Hematopoietic multipotent progenitor cell treated with erythropoietin and hydrocortisone succinate and interleukin-3 and kit ligand, for 4 days (in vitro differentiated cells): Measurements from ENCODE around the gene BEX4.
"Not testable (repeated sequence)": the region's sequence is repeated elsewhere in the genome, so short reads cannot be mapped to it uniquely, and the experiment has no call there.

Source experiments
- DNase-seq: peaks from one replicate; pipeline ENCODE4 v3.0.0-alpha.2; 2015

Gene BEX4, protein sequence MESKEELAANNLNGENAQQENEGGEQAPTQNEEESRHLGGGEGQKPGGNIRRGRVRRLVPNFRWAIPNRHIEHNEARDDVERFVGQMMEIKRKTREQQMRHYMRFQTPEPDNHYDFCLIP

DNA sequence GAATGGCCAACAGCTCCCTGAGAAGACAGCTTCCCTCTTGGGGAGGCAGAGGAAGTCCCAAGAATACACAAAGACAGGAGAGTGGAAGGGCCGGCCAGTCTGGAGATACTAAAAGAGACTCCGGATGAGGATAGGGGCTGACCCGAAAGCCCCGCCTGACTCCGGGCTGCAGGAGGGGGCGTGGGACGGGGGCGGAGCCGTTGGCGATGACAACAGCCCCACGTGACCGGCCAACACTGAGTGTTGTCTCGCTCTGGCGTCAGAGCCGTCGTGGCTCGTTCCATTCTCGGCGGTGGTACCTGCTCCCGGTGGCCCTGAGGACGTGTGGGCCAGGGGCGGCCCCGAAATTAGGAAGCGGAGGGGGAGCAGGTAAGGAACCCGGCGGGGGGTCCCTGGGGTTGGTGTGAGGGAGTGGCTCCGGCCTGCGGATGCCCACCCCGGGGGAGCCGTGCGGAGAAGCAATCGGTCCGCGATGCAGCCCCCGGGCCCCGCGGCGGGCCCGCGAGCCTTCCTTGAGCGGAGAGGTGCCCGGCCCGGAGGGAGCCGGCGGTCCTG, at the start of gene BEX4:
BEX4 (plus strand) TSS at position 239 of the 555 bp plus-strand sequence. CDS start 1,046 bp downstream, outside the sequence.
- DNase-seq, result peak; percentile 92

DNA sequence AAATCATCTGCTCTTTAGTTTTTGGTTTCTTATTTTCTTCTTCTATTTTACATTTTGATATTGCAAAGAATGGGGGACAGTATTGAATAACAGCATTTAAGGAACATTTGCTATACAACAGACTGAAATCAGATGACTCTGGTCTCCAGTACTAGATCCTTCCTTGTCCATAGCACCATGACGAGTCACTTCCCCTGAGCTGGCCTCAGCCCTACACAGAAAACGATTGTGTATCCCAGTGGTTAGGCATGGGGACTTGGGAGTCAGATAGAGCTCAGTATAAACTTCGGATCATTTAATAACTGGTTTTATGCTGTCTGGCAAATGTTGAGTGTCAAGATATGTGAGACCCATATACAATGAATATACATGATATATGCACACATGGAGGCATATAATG, 44.7 kb upstream of the BEX4 start:
- DNase-seq, result no peak

DNA sequence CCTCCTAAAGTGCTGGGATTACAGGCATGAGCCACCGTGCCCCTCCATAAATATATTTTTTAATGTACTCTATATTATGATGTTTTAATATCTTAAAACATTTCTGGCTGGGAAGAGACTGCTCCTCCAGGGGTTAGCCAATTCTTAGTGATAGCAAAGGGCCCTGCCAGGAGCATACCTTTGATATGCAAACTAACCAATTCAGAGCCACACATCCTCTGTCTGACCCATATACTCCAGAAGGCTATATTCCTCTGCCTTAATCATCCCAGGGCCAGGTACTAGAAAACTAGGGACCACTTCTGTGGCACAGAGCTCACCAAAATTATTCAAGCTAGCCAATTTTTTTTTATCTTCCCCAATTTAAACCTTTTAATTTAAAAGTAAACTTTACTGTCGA, 43.6 kb upstream of the BEX4 start:
- DNase-seq, result no peak

DNA sequence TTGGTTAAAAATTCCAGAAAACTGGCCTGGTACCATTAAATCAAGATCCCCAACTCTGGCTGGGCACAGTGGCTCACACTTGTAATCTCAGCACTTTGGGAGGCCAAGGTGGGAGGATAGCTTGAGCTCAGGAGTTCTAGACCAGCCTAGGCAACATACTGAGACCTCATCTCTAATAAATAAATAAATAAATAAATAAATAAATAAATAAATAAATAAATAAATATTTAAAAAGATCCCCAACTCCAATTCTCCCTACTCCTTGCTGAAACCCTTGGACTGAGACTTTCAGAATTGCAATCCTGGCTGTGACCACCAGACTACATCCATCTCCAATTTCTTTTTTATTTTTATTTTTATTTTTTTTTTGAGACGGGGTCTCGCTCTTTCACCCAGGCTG, 39.7 kb upstream of the BEX4 start:
- DNase-seq, result not testable (repeated sequence)

DNA sequence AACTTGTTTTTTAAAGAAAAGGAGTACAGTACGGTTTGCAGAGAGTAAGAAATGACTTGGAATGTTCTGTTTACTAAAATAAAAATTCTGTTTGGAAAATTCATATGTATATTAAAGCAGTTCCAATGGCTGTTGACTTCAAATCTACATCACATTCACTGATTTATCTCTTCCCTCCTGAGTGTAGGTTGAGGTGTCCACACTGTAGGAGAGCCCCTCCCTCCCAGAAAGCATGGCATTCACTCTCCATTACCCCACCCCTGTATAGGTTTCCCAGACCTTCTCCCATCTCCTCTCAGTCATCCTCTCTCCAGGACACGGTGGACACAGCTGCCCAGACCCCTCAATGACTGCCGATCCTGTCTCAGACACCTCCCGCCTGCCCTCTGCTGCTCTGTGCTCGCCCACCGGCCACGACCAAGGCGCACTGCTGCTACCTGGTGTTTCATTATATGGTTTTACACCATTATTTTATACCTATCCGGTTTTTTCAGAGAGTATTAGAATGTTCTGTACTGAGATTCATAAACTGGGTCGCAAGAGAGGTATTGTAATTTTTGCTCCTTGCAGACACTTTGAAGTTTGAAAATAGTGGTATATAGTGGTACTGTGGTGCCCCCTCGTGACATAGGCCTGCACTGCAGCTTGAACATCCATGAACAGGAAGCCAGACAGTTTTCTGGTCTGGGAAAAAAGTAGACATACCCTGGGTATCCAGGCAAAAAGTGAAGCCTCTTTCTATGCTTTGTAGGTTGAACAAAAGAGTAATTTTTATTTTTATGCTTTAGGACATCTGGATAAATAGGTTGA, 38.8 kb upstream of the BEX4 start:
- DNase-seq, result peak; percentile 64

DNA sequence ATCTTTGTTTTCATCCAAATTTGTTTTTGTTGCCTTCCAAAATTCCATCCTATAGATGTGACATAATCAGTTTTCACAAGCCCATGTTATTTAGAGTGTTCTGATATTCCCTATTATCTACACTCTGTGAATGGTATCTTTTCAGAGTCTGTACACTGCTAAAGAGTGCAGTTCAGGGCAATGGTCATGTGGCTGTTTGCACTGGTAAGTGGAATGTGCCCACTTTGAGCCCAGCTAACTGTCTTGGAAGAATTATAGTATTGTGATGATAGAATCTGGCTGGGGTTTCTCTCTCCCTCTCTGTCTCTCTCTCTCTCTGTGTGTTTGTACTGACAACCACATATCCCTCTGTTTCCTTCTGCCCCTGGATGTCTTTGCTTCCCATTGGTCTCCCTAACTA, 37.4 kb upstream of the BEX4 start:
- no peak for DNase-seq

DNA sequence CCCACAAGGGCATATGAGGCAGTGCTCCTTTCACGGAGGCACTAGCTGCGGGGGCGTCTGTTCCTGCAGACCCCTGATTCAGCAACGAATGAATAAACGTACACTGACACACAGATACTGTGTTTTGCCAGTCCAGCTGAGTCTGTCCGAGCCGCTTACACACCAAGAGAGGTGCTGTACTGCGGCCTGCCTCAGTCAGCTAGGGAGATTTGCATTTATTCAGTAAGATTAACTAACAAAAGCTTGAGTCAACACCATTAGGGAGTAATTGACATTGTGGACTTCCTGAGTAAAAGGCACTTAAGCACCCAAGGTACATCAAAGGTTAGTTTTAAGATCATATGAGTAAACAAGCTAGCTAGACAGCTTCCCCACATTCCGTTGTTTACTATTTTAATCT, 31.0 kb upstream of the BEX4 start:
- DNase-seq, result no peak

DNA sequence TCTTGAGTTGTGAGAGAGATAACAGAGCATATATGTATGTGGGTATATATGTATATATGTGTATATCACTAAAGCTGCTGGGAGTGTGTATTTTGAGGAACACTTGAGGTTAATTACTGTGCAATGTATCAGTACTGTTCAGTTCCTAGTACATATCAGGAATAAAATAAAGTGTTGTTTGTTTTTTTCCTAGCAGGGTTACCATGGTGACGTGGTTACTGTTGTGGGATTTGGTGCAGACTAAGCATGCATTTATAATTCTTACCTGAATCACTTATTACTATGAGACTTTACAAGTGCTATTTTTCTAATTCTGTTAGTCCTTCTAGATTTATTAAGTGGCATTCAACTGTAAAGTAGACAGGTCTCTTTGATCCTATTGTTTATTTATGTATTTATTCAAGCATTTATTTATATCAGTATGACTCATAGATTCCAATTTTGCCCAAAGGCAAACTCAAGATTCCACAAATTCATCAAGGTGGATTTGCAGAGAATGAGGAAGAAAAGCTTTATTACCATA, 26.9 kb upstream of the BEX4 start:
- no peak for DNase-seq

DNA sequence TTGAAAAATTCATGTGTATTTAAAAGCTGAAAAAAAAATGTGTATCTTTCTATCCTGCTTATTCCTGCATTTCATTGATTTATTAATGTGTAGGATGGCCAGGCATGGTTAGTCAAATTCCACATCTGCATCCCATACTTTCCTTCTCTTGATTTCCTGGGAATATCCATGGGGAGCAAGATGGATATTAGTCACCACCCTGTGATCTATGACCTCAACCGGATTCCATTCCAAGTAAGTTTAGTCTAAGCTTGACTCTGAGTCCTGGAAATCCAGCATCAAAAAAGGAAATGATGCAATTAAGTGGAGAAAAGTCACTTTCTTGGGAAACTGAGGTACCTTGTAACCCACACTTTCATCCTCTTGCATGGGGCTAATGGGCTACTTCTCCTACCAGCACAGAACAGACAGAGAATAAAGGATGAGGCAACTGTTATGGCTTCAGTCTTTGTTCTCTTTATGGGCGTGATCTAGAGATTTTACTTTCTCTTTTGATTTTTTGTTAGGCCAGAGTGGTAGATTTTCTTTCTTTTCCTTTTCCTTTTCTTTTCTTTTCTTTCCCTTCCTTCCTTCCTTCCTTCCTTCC, 17.1 kb upstream of the BEX4 start:
- DNase-seq, result no peak

DNA sequence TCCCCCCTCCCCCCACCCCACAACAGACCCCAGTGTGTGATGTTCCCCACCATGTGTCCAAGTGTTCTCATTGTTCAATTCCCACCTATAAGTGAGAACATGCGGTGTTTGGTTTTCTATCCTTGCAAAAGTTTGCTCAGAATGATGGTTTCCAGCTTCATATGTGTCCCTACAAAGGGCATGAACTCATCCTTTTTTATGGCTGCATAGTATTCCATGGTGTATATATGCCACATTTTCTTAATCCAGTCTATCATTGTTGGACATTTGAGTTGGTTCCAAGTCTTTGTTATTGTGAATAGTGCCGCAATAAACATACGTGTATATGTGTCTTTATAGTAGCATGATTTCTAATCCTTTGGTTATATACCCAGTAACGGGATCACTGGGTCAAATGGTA, 16.2 kb upstream of the BEX4 start:
- DNase-seq, result not testable (repeated sequence)

DNA sequence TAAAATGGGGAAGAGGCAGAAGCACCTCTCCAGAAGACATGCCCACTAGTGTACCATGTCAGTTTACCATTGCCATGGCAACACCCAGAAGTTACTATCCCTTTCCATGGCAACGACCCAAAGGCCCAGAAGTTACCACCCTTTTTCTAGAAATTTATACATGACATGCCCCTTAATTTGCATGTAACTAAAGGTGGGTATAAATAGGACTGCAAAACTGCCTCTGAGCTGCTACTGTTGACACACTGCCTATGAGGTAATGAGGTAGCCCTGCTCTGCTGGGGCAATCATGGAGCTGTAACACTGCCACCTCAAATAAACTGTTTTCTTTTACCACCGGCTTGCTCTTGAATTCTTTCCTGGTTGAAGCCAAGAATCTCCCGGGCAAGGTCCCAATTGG, 13.9 kb upstream of the BEX4 start:
- no peak for DNase-seq

DNA sequence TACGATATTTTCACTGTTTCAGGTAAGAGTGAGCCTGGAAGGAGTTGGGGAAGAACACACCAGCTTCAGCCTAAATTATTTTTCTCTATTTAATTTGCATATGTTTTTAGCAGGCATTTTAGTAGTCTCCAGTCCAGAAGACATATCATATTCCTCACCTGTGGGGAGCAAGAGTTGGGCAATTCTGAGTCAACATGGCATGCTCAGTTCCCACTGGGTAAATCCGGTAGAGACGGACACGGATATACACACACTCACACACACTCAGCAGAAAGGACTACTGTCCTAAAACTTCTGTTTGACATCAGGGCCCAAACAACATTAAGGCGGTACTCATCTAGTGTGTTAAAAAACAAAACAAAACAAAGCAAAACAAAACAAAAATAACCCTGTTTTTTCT, 4.9 kb upstream of the BEX4 start:
- no peak for DNase-seq

DNA sequence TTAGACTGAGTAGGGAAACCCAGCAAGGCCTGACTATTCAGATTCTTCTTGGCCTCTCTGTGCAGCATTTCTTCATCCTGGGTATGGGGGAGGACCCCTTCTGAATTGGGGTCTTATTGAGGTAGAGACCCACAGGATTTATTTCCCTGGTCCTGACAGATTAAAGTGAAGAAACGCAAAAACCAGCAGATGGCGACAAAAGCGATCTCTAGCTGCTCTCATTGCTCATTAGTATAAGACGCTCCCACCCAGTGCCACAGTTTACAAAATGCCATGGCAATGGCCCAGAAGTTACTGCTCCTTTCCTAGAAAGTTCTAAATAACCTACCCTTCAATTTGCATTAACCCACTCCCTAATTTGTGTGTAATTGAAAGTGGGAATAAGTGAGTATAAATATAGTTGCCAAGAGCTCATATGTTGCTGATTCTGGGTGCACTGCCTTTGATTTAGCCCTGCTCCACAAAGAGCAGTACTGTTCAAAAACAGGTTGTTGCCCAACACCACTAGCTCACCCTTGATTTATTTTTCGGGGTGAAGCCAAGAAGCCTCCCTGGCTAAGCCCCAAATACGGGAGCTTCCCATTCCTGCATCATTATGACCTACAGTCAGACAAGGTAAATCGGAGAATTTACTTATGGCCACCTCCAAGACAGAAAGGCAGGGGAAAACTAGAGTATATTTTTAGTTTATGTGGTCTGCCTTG, 3.7 kb upstream of the BEX4 start:
- peak; percentile 78 for DNase-seq

DNA sequence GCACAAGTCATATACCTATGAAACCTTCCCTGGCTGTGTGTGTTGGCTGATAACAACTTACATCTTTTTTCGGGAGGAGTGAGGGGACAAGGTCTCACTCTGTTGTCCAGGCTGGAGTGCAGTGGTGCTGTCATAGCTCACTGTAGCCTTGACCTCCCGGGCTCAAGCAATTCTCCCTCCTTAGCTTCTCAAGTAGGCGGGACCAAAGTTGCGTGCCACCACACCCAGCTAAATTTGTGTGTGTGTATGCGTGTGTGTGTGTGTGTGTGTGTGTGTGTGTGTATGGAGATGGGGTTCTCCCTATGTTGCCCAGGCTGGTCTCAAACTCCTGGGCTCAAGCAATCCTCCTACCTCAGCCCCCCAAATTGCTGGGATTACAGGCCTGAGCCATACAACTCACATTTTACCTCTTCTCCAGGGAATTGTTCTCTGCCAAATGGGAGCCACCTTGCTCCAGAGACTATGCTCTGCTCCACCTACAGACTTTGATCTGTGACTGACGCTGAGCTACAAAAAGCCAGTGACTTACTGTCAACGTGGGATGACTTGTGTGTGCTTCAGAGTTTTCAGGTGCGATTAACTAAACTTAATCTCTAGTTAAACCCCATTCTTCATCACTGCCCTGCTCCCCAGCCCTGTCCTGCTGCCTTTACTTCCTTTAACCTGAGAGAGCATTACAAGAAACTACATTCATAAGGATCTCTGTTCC, 2.0 kb upstream of the BEX4 start:
- DNase-seq, result no peak

DNA sequence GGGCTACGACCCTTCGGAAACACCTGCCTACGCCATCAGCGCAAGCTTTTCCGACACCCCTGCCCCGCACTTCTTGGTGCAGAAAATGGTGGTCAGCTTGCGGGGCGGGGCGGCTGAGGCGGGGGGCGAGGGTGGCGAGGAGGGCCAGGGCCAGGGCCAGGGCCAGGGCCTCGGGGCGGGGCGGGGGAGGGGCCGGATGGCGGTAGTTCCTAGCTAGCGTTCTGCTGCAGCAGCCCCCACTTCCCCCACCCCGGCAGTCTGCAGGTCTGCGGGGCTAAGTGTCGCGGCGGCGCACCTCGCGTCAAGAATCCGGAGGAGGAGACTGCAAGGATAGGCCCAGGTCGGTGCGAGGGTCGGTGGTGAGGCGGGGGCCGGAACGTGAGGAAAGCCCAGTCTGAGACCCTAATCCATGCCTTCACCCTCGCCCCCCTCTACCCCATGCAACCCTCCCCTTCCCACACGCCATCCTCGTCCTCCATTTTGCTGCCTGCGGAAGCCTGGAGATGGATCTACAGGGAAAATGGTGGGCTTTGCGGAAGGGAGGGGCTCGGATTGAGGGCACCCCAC, 600 bp downstream of the BEX4 start:
- DNase-seq, result peak; percentile 66

DNA sequence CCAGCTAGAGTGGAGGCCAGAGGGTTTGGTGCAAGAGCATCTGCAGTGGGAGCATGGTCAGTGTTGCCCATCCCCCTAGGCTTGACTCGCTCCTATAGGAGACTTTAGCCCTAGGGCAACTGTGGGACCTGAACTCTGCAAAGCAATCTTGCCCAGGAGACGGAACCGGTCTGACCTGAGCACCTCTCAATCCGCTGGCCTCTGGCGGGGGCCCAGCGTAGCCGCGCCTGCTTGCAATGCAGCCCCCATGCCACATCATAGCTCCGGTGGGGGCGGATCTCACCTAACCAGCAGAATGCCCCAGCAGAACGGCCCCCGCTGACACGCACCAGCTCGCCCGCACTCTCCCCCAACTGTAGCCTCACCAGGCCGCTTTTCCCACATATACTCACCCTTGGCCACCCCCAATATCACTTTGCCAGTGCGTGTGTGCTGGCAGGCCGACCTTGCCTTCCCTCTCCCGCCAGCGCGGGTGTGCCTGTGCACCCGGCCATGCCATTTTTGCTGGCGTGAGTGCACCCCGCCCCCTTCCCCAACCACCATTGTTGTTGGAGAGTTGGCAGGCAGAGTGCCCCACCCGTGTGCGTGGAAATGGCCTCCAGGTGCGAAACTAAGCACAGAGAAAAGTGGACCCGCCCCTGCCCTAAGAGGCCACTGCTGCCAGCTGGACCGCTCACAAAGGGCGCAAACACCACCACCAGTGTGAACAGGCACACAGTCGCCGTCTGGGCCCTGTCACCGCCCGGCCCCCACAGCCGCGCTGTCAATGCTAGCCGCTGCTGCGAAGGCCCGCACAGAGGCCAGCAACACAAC, 5.8 kb downstream of the BEX4 start:
- DNase-seq, result no peak

DNA sequence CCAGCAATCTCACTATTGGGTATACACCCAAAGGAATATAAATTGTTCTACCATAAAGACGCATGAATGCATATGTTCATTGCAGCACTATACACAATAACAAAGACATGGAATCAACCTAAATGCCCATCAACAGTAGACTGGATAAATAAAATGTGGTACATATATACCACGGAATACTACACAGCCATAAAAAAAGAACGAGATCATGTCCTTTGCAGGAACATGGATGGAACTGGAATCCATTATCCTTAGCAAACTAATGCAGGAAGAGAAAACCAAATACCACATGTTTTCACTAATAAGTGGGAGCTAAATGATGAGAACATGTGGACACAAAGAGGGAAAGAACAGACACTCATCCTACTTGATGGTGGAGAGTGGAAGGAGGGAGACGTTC, 11.0 kb downstream of the BEX4 start:
- not testable (repeated sequence) for DNase-seq

DNA sequence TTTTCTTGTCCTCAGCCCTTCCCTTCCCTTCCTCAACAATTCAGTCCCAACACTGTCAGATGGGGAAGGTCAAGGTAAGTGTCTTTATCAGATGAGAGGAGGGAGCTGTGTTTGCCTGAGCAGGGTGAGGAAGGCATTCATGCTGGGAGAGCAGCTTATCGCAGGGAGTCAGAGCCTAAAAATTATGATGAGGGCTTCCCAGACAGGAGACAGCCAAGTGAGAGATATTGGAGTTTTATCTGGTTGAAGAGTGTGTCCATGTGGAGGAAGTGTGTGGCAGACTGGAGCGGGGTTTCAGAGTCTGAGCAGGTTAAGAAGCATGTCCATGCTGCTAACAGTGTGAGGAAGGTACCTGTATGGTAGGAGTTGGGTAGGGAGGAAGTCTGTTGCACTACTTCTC, 18.4 kb downstream of the BEX4 start:
- no peak for DNase-seq

DNA sequence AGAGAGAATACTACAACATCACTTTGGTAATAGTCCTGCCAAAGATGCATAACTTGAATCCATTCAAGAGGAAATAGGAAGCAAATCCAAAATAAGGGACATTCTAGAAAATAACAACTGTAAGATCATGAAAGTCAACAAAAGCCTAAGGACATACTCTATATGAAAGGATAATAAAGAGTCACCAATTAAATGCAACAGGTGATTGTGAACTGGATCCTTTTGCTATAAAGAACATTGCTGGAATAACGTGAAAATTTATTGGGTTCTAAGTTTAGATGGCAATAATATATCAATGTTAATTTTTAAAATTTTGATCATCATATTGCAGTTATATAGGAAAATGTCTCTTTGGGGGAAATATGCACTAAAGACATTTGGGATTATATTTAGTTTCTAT, 20.0 kb downstream of the BEX4 start:
- no peak for DNase-seq

DNA sequence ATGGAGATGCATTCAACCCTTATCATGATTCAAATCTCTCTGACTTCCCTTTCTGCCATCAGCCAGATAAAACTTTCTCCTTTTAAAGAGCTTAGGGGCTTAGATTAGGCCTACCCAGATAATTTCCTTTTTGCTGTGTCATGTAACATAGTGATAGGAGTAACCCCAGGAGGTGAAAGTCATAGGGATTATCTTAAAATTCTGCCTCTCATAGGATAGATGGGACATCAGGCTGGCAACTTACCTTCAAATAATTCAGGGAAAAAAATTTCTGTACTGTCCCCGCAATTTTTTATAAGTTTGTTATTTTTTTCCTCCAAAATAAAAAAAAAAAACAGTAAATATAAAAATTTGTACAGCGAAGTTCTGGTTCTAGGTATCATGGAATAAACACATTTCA, 20.7 kb downstream of the BEX4 start:
- DNase-seq, result peak; percentile 46

DNA sequence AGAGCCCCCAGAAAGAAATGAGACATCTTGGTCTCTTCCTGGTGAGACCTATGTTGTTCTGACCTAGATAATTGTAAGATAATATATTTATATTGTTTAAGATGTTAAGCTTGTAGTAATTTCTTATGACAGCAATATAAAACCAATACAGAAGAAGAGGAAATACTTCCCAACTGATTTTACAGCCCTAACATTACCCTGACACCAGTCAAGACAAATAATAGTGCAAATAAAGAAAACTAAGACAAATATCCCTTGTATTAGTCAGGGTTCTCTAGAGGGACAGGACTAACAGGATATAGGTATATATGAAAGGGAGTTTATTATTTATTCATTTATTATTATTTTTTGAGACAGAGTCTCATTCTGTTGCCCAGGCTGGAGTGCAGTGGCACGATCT, 21.4 kb downstream of the BEX4 start:
- no peak for DNase-seq
